Smooth muscle cell (in vitro differentiated cells): ENCODE measurements around the gene UVRAG. TPM values are rescaled to one million over a fixed set of nuclear protein-coding genes. Genes with fewer than 3 reads are reported as not detected.

Experiments used
- DNase-seq: peaks from one replicate; lab custom pipeline; 2025; ENCODE audit not compliant: unreplicated experiment; lab: John Stamatoyannopoulos, UW
- H2AFZ ChIP-seq: fragments of 200-600 bp; sonication (generic); 2 replicates; pipeline ENCODE4 v1.6.0; 2016; ENCODE audit warnings: antibody characterized with exemption, low read depth, mild to moderate bottlenecking
- H3F3A ChIP-seq: fragments of 200-600 bp; sonication (generic); 2 replicates; pipeline ENCODE4 v1.6.0; 2017; ENCODE audit warnings: antibody characterized with exemption, low read depth
- H3K27ac ChIP-seq: fragments of 200-600 bp; sonication (generic); 2 replicates; pipeline ENCODE4 v1.5.1; 2016; ENCODE audit warnings: low read depth, mild to moderate bottlenecking
- H3K27me3 ChIP-seq: fragments of 200-600 bp; sonication (generic); 2 replicates; pipeline ENCODE4 v1.6.1; 2016; ENCODE audit warnings: low read depth, mild to moderate bottlenecking
- H3K36me3 ChIP-seq: fragments of 200-600 bp; sonication (generic); 2 replicates; pipeline ENCODE4 v1.5.1; 2016; ENCODE audit warnings: low read depth
- H3K4me1 ChIP-seq: fragments of 200-600 bp; sonication (generic); 2 replicates; pipeline ENCODE4 v1.5.1; 2016; ENCODE audit warnings: low read depth
- H3K4me2 ChIP-seq: fragments of 200-600 bp; sonication (generic); 2 replicates; pipeline ENCODE4 v1.6.0; 2016; ENCODE audit warnings: mild to moderate bottlenecking
- H3K4me3 ChIP-seq: fragments of 200-600 bp; sonication (generic); 2 replicates; pipeline ENCODE4 v1.5.1; 2016; ENCODE audit warnings: mild to moderate bottlenecking
- H3K79me2 ChIP-seq: fragments of 200-600 bp; sonication (generic); 2 replicates; pipeline ENCODE4 v1.6.0; 2016; ENCODE audit warnings: low read depth, mild to moderate bottlenecking
- H3K9ac ChIP-seq: fragments of 200-600 bp; sonication (generic); 2 replicates; pipeline ENCODE4 v1.6.0; 2016; ENCODE audit warnings: low read depth
- H3K9me3 ChIP-seq: fragments of 200-600 bp; sonication (generic); replicated peaks from 2 replicates; pipeline ENCODE4 v1.5.1; 2016; ENCODE audit warnings: low read depth
- H4K20me1 ChIP-seq: fragments of 200-600 bp; sonication (generic); 2 replicates; pipeline ENCODE4 v1.6.0; 2016; ENCODE audit warnings: low read depth
- WGBS: methylation state at CpG from one replicate; pipeline ENCODE4 v1.1.7; 2016; ENCODE audit warnings: low lambda C conversion rate; 5-methylcytosine and 5-hydroxymethylcytosine counted together
- polyA plus RNA-seq: library from polyadenylated mRNA; unstranded; fragments of >200 nt; fragmentation: Nextera tagmentation; extraction: Ambion mirVana; gene quantifications from 2 replicates; pipeline ENCODE4 v1.2.1, GENCODE V29; 2016
- total RNA-seq: library from RNA; depleted of rRNA; stranded (reverse); fragments of >200 nt; gene quantifications from 2 replicates; pipeline ENCODE4 v1.2.3, GENCODE V29; 2014
- TF ChIP-seq, protein P1 (sequence below): fragments of 200-600 bp; sonication (generic); IDR thresholded peaks from 2 replicates; pipeline ENCODE4 v1.5.1; 2017; ENCODE audit warnings: borderline replicate concordance, mild to moderate bottlenecking, antibody characterized with exemption; ENCODE audit not compliant: insufficient read depth, poor library complexity, severe bottlenecking

UVRAG gene
- total and polyA plus RNA-seq, 2 experiments from 2014 or later = 12.9 to 20.2 TPM

DNA sequence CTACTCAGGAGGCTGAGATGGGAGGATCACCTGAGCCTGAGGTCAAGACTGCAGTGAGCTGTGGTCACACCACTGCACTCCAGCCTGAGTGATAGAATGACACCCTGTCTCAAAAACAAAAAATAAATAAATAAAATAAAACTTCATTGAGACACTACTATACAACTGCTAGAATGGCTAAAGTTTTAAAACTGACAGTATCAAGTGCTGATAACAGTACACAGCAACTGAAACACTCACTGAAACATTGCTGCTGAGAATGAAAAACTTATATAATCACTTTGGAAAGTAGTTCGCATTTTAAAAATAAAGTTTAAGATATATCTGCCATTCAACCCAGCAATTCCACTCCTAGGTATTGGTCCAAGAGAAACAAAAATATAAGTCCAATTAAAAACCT lies 290.6 kb downstream of the UVRAG start:
- no peak overlapping the region for H2AFZ ChIP-seq
- no peak overlapping the region for H3K4me3 ChIP-seq
- DNase-seq = no peak
- H3F3A ChIP-seq = no peaks in the 10 kb centered on the region
- H3K4me2 ChIP-seq = no peak overlapping the region
- no peaks in the 10 kb centered on the region for H3K79me2 ChIP-seq
- TF ChIP-seq, protein P1, sequence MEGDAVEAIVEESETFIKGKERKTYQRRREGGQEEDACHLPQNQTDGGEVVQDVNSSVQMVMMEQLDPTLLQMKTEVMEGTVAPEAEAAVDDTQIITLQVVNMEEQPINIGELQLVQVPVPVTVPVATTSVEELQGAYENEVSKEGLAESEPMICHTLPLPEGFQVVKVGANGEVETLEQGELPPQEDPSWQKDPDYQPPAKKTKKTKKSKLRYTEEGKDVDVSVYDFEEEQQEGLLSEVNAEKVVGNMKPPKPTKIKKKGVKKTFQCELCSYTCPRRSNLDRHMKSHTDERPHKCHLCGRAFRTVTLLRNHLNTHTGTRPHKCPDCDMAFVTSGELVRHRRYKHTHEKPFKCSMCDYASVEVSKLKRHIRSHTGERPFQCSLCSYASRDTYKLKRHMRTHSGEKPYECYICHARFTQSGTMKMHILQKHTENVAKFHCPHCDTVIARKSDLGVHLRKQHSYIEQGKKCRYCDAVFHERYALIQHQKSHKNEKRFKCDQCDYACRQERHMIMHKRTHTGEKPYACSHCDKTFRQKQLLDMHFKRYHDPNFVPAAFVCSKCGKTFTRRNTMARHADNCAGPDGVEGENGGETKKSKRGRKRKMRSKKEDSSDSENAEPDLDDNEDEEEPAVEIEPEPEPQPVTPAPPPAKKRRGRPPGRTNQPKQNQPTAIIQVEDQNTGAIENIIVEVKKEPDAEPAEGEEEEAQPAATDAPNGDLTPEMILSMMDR = no peak
- H3K9ac ChIP-seq = no peak overlapping the region
- no peaks in the 10 kb centered on the region for H3K9me3 ChIP-seq
- 100% methylated on average over 1 of the region's 1 CpG for WGBS
- no peaks in the 10 kb centered on the region for H3K4me1 ChIP-seq
- no peak overlapping the region for H3K27ac ChIP-seq
- peaks cover 21% of the 10 kb centered on the region for H4K20me1 ChIP-seq
- H3K27me3 ChIP-seq = no peaks in the 10 kb centered on the region
- H3K36me3 ChIP-seq = no peaks in the 10 kb centered on the region

DNA sequence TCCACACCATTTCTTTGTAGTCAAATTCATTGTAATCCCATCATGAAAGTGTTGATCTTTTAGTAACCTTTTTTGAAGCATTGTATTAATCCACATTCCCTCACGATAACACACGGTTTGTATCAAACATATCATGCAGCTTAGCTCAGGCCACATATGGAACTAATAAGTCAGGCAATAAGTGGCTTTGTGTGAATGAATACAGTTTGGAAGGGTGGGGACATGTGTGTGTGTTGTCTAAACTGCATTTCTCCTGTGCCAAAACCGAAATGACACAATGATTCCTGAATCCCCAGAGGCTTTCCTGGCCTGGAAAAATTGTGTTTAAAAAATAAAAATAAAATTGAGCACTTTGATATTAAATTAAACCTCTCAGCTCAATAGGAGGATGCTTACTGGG lies 293.0 kb downstream of the UVRAG start:
- WGBS = 69% methylated on average over 3 of the region's 3 CpGs
- Histone ChIP-seq H3F3A (no peaks in the 10 kb centered on the region), H3K27ac (no peak overlapping the region), H3K79me2 (no peaks in the 10 kb centered on the region), H3K4me2 (no peak overlapping the region), H3K4me1 (no peaks in the 10 kb centered on the region), H2AFZ (no peak overlapping the region), H4K20me1 (peaks cover 9% of the 10 kb centered on the region), H3K36me3 (no peaks in the 10 kb centered on the region), H3K9me3 (no peaks in the 10 kb centered on the region), H3K9ac (no peak overlapping the region), H3K27me3 (no peaks in the 10 kb centered on the region), H3K4me3 (no peak overlapping the region)
- no peak for DNase-seq
- TF ChIP-seq, protein P1 = no peak

DNA sequence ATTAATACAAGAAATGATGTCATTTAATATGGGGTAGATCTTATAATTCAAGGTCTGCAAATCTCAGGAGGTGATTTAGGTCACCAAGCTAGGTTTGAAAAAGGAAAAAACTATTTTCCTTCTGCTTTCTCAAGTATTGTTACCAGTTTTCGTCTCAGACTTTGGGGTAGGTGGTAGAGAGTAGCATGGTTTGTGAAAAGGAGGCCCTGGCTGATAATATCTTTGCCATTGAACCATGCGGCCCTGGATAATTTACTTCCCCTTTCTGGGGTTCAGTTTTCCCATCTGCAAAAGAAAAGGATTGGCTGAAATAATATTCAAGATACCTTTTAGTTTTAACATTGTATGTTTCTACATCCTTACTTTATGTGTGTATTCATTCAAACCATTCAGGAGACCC lies 299.2 kb downstream of the UVRAG start:
- Histone ChIP-seq H4K20me1 (peaks cover 1% of the 10 kb centered on the region), H3K27ac (no peak overlapping the region), H3K4me3 (no peak overlapping the region), H3K9ac (no peak overlapping the region), H3K4me2 (no peak overlapping the region), H2AFZ (no peak overlapping the region), H3K9me3 (no peaks in the 10 kb centered on the region), H3F3A (no peaks in the 10 kb centered on the region), H3K36me3 (no peaks in the 10 kb centered on the region), H3K79me2 (no peaks in the 10 kb centered on the region), H3K4me1 (no peaks in the 10 kb centered on the region), H3K27me3 (no peaks in the 10 kb centered on the region)
- TF ChIP-seq, protein P1 = no peak
- no peak for DNase-seq
- 91% methylated on average over 2 of the region's 2 CpGs for WGBS

DNA sequence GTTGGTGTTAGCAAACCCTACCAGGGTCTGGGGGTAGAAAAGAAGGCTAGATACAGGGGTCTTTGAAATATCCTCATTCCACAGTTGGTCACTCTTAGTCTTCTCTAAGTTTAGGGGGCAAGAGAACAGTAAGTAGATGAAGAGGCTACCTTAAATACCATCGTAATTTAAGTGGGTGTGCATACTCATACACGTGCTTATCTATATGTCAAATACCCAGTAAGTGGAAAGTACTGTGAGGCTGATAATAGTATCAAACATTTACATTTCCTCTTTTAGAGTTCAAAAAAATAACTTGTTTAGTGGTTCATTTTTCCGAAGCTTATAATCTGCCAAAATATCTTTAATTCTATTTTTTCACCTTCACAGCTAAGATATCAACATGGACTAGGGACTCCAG lies 300.5 kb downstream of the UVRAG start:
- no peaks in the 10 kb centered on the region for H3K9me3 ChIP-seq
- H2AFZ ChIP-seq = no peak overlapping the region
- TF ChIP-seq, protein P1 = no peak
- no peaks in the 10 kb centered on the region for H3K36me3 ChIP-seq
- peaks cover 8% of the 10 kb centered on the region for H3K4me1 ChIP-seq
- H3K4me2 ChIP-seq = no peak overlapping the region
- H3F3A ChIP-seq = no peaks in the 10 kb centered on the region
- WGBS = 93% methylated on average over 3 of the region's 3 CpGs
- H3K9ac ChIP-seq = no peak overlapping the region
- H3K27ac ChIP-seq = no peak overlapping the region
- no peaks in the 10 kb centered on the region for H3K27me3 ChIP-seq
- H3K4me3 ChIP-seq = no peak overlapping the region
- DNase-seq = no peak
- no peaks in the 10 kb centered on the region for H3K79me2 ChIP-seq
- peaks cover 8% of the 10 kb centered on the region for H4K20me1 ChIP-seq
